Esophagus muscularis mucosa (tissue), 4 donors: Measurements from ENCODE around the gene CCDC14. TPM values are rescaled to one million over a fixed set of nuclear protein-coding genes. Genes with fewer than 3 reads are reported as not detected.
A peak's percentile ranks its signal among the peaks of the same experiment; 100 is the strongest.
"Not testable (repeated sequence)": the region's sequence is repeated elsewhere in the genome, so short reads cannot be mapped to it uniquely, and the experiment has no call there.

Source experiments
- DNase-seq: peaks from one replicate; pipeline ENCODE4 v3.0.0-alpha.2; 2017; ENCODE audit errors: extremely low spot score
- H3K27ac ChIP-seq, 4 donors: fragments of 200-600 bp; sonication (generic); replicated peaks in 1 of 4; 1 replicate in 3 of 4; 2 replicates in 1 of 4; pipeline ENCODE4 v1.5.1; 2016 to 2019; ENCODE audit warnings: mild to moderate bottlenecking in 1 of 4
- H3K27me3 ChIP-seq, 4 donors: fragments of 200-600 bp; sonication (generic); one replicate each; pipeline versions ENCODE4 v1.5.1 to v1.6.0; 2016 to 2019
- H3K36me3 ChIP-seq, 4 donors: fragments of 200-600 bp; sonication (generic); one replicate each; pipeline ENCODE4 v1.5.1; 2016 to 2019
- H3K4me1 ChIP-seq, 4 donors: fragments of 200-600 bp; sonication (generic); one replicate each; pipeline ENCODE4 v1.5.1; 2016 to 2019
- H3K4me3 ChIP-seq, 4 donors: fragments of 200-600 bp; sonication (generic); 1 replicate in 2 of 4; 2 replicates in 2 of 4; pipeline ENCODE4 v1.5.1; 2016 to 2019; ENCODE audit warnings: mild to moderate bottlenecking in 4 of 4, moderate library complexity in 1 of 4
- H3K9me3 ChIP-seq, 4 donors: fragments of 200-600 bp; sonication (generic); 1 replicate in 3 of 4; 2 replicates in 1 of 4; pipeline ENCODE4 v1.5.1; 2016 to 2019
- CTCF ChIP-seq, 3 experiments: fragments of 200-600 bp in 2 of 3; fragments of 450-650 bp in 1 of 3; sonication (generic) in 2 of 3; IDR thresholded peaks; one replicate each; pipeline ENCODE4 v1.5.1; 2017 to 2019; ENCODE audit warnings: antibody characterized with exemption in 3 of 3, mild to moderate bottlenecking in 2 of 3, moderate library complexity in 1 of 3
- EP300 ChIP-seq: sonication (generic); formaldehyde crosslinking; IDR thresholded peaks from one replicate; pipeline ENCODE4 v1.6.1; 2017; ENCODE audit warnings: antibody characterized with exemption
- POLR2A ChIP-seq: fragments of 450-650 bp; IDR thresholded peaks from one replicate; pipeline ENCODE4 v1.6.1; 2017; ENCODE audit warnings: antibody characterized with exemption, moderate library complexity, mild to moderate bottlenecking, low read depth
- POLR2AphosphoS5 ChIP-seq, 2 donors: sonication (generic); formaldehyde crosslinking; IDR thresholded peaks; one replicate each; pipeline ENCODE4 v1.6.1; 2017; ENCODE audit warnings: antibody characterized with exemption in 2 of 2
- WGBS: methylation state at CpG from one replicate; pipeline ENCODE4 v1.1.5; 2018; 5-methylcytosine and 5-hydroxymethylcytosine counted together
- intact Hi-C: fragments of 100-400 bp; cut with DNase I; formaldehyde crosslinking; loops from one replicate; pipeline ENCODE4 v1.15.1; 2023
- total RNA-seq, 4 donors: library from RNA; depleted of rRNA; stranded (reverse); fragments of >200 nt; gene quantifications; one replicate each; pipeline versions ENCODE4 v1.1.0 to v1.2.1, GENCODE V29; 2016

The CCDC14 gene
- total RNA-seq, 4 donors from 2014 or later, result 10.1 to 30.3 (median 17.9) TPM

DNA sequence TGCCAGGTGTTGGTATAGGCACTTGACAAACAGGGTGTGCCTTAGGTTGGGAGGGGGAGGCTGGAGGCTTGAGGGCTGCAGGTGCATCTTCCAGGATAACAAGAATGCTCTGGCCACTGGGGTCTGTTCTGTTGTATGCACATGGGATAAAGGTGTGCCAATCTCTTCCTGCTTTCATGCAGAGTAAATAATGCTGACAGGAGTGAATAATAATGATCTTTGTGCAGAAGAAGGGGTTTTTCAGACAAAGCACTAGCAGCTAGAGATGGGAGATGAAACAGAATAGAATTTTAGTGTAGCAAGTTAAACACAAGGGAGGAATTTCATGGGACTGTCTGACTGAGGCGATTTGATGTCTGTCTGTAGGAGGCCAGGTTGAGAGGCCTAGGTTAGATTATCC is 32.8 kb upstream of the CCDC14 start:
- whole genome bisulfite sequencing, result 82% methylated on average over 1 of the region's 1 CpG
- H3K4me3 ChIP-seq, result no peak overlapping the region
- intact Hi-C loops, result no loop called here
- H3K4me1 ChIP-seq, result no peaks in the 10 kb centered on the region
- no peak for TF ChIP-seq POLR2A
- TF ChIP-seq CTCF (IDR thresholded peaks at IDR 0.05), result no peak
- TF ChIP-seq EP300, result no peak
- no peak for TF ChIP-seq POLR2AphosphoS5 (IDR thresholded peaks at IDR 0.05)
- no peaks in the 10 kb centered on the region for H3K36me3 ChIP-seq
- H3K9me3 ChIP-seq, result peaks cover 0 to 3% (median 0%) of the 10 kb centered on the region in 4 donors
- no peaks in the 10 kb centered on the region for H3K27me3 ChIP-seq
- H3K27ac ChIP-seq, result no peak overlapping the region
- DNase-seq, result no peak

GRCh38 chr3:123991730-123992588 is 30.9 kb upstream of the CCDC14 start, which contains the start of gene ROPN1:
ROPN1 (minus strand) TSS chr3:123992124; CDS start chr3:123980481, 11,643 bp downstream.
- H3K36me3 ChIP-seq, H3K4me1 ChIP-seq, H3K9me3 ChIP-seq, H3K27me3 ChIP-seq, H3K27ac ChIP-seq, DNase-seq, intact Hi-C loops: not testable (repeated sequence)
- 0% methylated on average over 5 of the region's 49 CpGs for WGBS
- peak within 1 kb of the TSS in 1 of 4 donors; percentile 31 for H3K4me3 ChIP-seq

- Histone ChIP-seq H3K36me3 (no peaks in the 10 kb centered on the region), H3K4me1 (no peaks in the 10 kb centered on the region), H3K27me3 (peaks cover 0 to 7% (median 0%) of the 10 kb centered on the region in 4 donors), H3K27ac (no peak overlapping the region), H3K4me3 (no peak overlapping the region), H3K9me3 (no peaks in the 10 kb centered on the region)
- DNase-seq, result no peak
- WGBS, result 89% methylated on average over 3 of the region's 3 CpGs
- intact Hi-C loops, result no loop called here
- no peak for TF ChIP-seq POLR2A
- TF ChIP-seq POLR2AphosphoS5 (IDR thresholded peaks at IDR 0.05), result no peak
- TF ChIP-seq EP300, result no peak
- TF ChIP-seq CTCF (IDR thresholded peaks at IDR 0.05), result no peak
These were observed 25.4 kb upstream of the CCDC14 start for GRCh38 chr3:123986427-123986826.

GRCh38 chr3:123984957-123985356 is 23.9 kb upstream of the CCDC14 start:
- intact Hi-C loops, result no loop called here
- H3K36me3 ChIP-seq, result no peaks in the 10 kb centered on the region
- no peak overlapping the region for H3K27ac ChIP-seq
- H3K4me1 ChIP-seq, result peaks cover 3 to 5% (median 4%) of the 10 kb centered on the region in 4 donors
- H3K27me3 ChIP-seq, result peaks cover 0 to 7% (median 0%) of the 10 kb centered on the region in 4 donors
- TF ChIP-seq POLR2A, result no peak
- TF ChIP-seq POLR2AphosphoS5 (IDR thresholded peaks at IDR 0.05), result no peak
- TF ChIP-seq CTCF (IDR thresholded peaks at IDR 0.05), result no peak
- no peak for DNase-seq
- H3K4me3 ChIP-seq, result no peak overlapping the region
- no peaks in the 10 kb centered on the region for H3K9me3 ChIP-seq
- WGBS, result 83% methylated on average over 3 of the region's 3 CpGs

DNA sequence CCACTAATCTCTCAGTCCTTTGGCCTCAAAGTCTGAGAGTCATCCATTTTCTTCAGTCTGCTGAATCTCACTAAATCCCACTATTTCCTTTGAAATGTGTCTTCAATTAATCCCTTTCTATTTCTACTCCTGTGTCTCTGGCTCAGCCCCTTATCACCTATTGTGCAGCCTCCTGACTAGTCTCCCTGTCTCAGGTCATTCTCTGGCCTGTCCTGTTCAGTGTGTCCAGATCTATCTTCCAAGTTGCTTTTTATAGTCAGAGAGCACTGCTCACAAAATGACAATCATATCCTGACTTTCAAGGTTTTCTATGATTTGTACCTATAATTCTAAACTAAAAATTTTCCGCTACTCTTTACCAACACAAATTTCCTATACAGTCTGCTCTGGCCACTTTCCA is 23.3 kb upstream of the CCDC14 start:
- 87% methylated on average over 1 of the region's 1 CpG for WGBS
- H3K27me3 ChIP-seq, result peaks cover 0 to 7% (median 0%) of the 10 kb centered on the region in 4 donors
- no peak overlapping the region for H3K4me3 ChIP-seq
- no peaks in the 10 kb centered on the region for H3K9me3 ChIP-seq
- H3K27ac ChIP-seq, result no peak overlapping the region
- H3K36me3 ChIP-seq, result no peaks in the 10 kb centered on the region
- no peak for DNase-seq
- TF ChIP-seq EP300 (no peak), POLR2AphosphoS5 (IDR thresholded peaks at IDR 0.05) (no peak), POLR2A (no peak), CTCF (IDR thresholded peaks at IDR 0.05) (no peak)
- intact Hi-C loops, result no loop called here
- peaks cover 6 to 7% (median 6%) of the 10 kb centered on the region in 4 donors for H3K4me1 ChIP-seq

GRCh38 chr3:123981317-123981716 is 20.3 kb upstream of the CCDC14 start:
- H3K9me3 ChIP-seq, H3K36me3 ChIP-seq, H3K27me3 ChIP-seq, H3K4me1 ChIP-seq, intact Hi-C loops, H3K4me3 ChIP-seq, H3K27ac ChIP-seq: not testable (repeated sequence)
- 76% methylated on average over 4 of the region's 4 CpGs for WGBS
- peak; percentile 42 for DNase-seq
